Measurements from ENCODE around the gene ENTPD8. TPM values are rescaled to one million over a fixed set of nuclear protein-coding genes. Genes with fewer than 3 reads are reported as not detected.
A peak's percentile ranks its signal among the peaks of the same experiment; 100 is the strongest.

The ENTPD8 gene
- total RNA-seq, 1 experiment from 2014 or later, result 0.97 TPM

GRCh38 chr9:137441935-137442321 lies 771 bp upstream of the ENTPD8 start:
- no peak for DNase-seq
- CTCF ChIA-PET, result interaction anchor here (0.6 to 1.8 kb wide), 6 partner anchors 11 to 155 kb away, joined by 3 to 11 read pairs (median 4); partner anchors contain the start of genes EXD3, NOXA1 and NRARP
- TF ChIP-seq CTCF (IDR thresholded peaks at IDR 0.05; ENCODE audit: unreplicated experiment), result no peak
- Mint-ChIP-seq H3K4me3 (ENCODE audit: low read depth, unreplicated experiment) (peak overlapping the region; percentile 72), H3K36me3 (ENCODE audit: insufficient read depth, unreplicated experiment) (peaks cover 12% of the 10 kb centered on the region), H3K27ac (ENCODE audit: unreplicated experiment) (peak overlapping the region; percentile 66), H3K9me3 (ENCODE audit: low read depth, unreplicated experiment) (no peaks in the 10 kb centered on the region), H3K4me1 (ENCODE audit: low read depth, unreplicated experiment) (peaks cover 6% of the 10 kb centered on the region), H3K27me3 (ENCODE audit: unreplicated experiment) (no peaks in the 10 kb centered on the region)
- intact Hi-C loops (cut with micrococcal nuclease; ENCODE audit: unreplicated experiment), result no loop called here
- no TSS peak for BruUV-seq (replicated peaks)

GRCh38 chr9:137439158-137439714 lies 1.9 kb downstream of the ENTPD8 start:
- no peak for DNase-seq
- Mint-ChIP-seq H3K36me3 (ENCODE audit: insufficient read depth, unreplicated experiment) (peaks cover 15% of the 10 kb centered on the region), H3K4me3 (ENCODE audit: low read depth, unreplicated experiment) (no peak overlapping the region), H3K27ac (ENCODE audit: unreplicated experiment) (no peak overlapping the region), H3K9me3 (ENCODE audit: low read depth, unreplicated experiment) (no peaks in the 10 kb centered on the region), H3K27me3 (ENCODE audit: unreplicated experiment) (no peaks in the 10 kb centered on the region), H3K4me1 (ENCODE audit: low read depth, unreplicated experiment) (peaks cover 6% of the 10 kb centered on the region)
- CTCF ChIA-PET, result no interaction called here
- intact Hi-C loops (cut with micrococcal nuclease; ENCODE audit: unreplicated experiment), result no loop called here
- no peak for TF ChIP-seq CTCF (IDR thresholded peaks at IDR 0.05; ENCODE audit: unreplicated experiment)
- BruUV-seq (replicated peaks), result no TSS peak

GRCh38 chr9:137438591-137439157 lies 2.5 kb downstream of the ENTPD8 start:
- no TSS peak for BruUV-seq (replicated peaks)
- H3K27ac Mint-ChIP-seq (ENCODE audit: unreplicated experiment), result no peak overlapping the region
- peaks cover 6% of the 10 kb centered on the region for H3K4me1 Mint-ChIP-seq (ENCODE audit: low read depth, unreplicated experiment)
- no peaks in the 10 kb centered on the region for H3K9me3 Mint-ChIP-seq (ENCODE audit: low read depth, unreplicated experiment)
- DNase-seq, result no peak
- CTCF ChIA-PET, result no interaction called here
- TF ChIP-seq CTCF (IDR thresholded peaks at IDR 0.05; ENCODE audit: unreplicated experiment), result no peak
- no peaks in the 10 kb centered on the region for H3K27me3 Mint-ChIP-seq (ENCODE audit: unreplicated experiment)
- intact Hi-C loops (cut with micrococcal nuclease; ENCODE audit: unreplicated experiment), result no loop called here
- H3K36me3 Mint-ChIP-seq (ENCODE audit: insufficient read depth, unreplicated experiment), result peaks cover 15% of the 10 kb centered on the region
- H3K4me3 Mint-ChIP-seq (ENCODE audit: low read depth, unreplicated experiment), result no peak overlapping the region

- Mint-ChIP-seq H3K36me3 (ENCODE audit: insufficient read depth, unreplicated experiment) (peaks cover 15% of the 10 kb centered on the region), H3K27me3 (ENCODE audit: unreplicated experiment) (no peaks in the 10 kb centered on the region), H3K4me1 (ENCODE audit: low read depth, unreplicated experiment) (peaks cover 6% of the 10 kb centered on the region), H3K27ac (ENCODE audit: unreplicated experiment) (no peak overlapping the region), H3K4me3 (ENCODE audit: low read depth, unreplicated experiment) (no peak overlapping the region), H3K9me3 (ENCODE audit: low read depth, unreplicated experiment) (no peaks in the 10 kb centered on the region)
- DNase-seq, result no peak
- intact Hi-C loops (cut with micrococcal nuclease; ENCODE audit: unreplicated experiment), result no loop called here
- BruUV-seq (replicated peaks), result no TSS peak
- no peak for TF ChIP-seq CTCF (IDR thresholded peaks at IDR 0.05; ENCODE audit: unreplicated experiment)
- CTCF ChIA-PET, result no interaction called here
Measured at GRCh38 chr9:137437691-137438590, 3.2 kb downstream of the ENTPD8 start.
